CD4-positive, alpha-beta T cell (primary cell): Measurements from ENCODE around the gene DLL3. TPM values are rescaled to one million over a fixed set of nuclear protein-coding genes. Genes with fewer than 3 reads are reported as not detected.

Experiments
- ATAC-seq: fragments of 200-7000 bp; cut with Tn5 transposase; one replicate; pipeline ENCODE4 v1.10.0; 2022; ENCODE audit warnings: mild to moderate bottlenecking; ENCODE audit not compliant: poor library complexity
- CTCF ChIA-PET: fragments of 350-600 bp; sonication (Branson Sonifier 250); formaldehyde crosslinking; loops from one replicate; lab custom pipeline; 2021; ENCODE audit warnings: antibody characterized with exemption, inconsistent platforms; lab: Charles Lee
- POLR2A ChIA-PET: fragments of 350-600 bp; sonication (Branson Sonifier 250); formaldehyde crosslinking; loops from one replicate; lab custom pipeline; 2021; ENCODE audit warnings: antibody characterized with exemption, inconsistent platforms; lab: Charles Lee
- DNase-seq, 14 experiments: peaks; one replicate each; pipeline ENCODE4 v3.0.0-alpha.2; 2013 to 2020; ENCODE audit warnings: mixed read lengths in 2 of 14
- H3K27ac ChIP-seq, 2 donors: one replicate each; pipeline versions ENCODE4 v1.5.1 to v1.7.0; 2013; ENCODE audit warnings: low read length in 2 of 2, low read depth in 1 of 2, mild to moderate bottlenecking in 1 of 2
- H3K27me3 ChIP-seq, 2 experiments: 1 replicate in 1 of 2; 2 replicates in 1 of 2; pipeline versions ENCODE4 v1.6.1 to v1.7.0; 2013; ENCODE audit warnings: low read length in 2 of 2, control low read depth in 1 of 2, mild to moderate bottlenecking in 1 of 2, moderate library complexity in 1 of 2; ENCODE audit not compliant: insufficient read depth in 2 of 2, control insufficient read depth in 1 of 2
- H3K36me3 ChIP-seq: one replicate; pipeline ENCODE4 v1.6.1; 2013; ENCODE audit warnings: low read length, control low read depth; ENCODE audit not compliant: insufficient read depth
- H3K4me1 ChIP-seq: one replicate; pipeline ENCODE4 v1.6.1; 2013; ENCODE audit warnings: low read length, control low read depth; ENCODE audit not compliant: insufficient read depth
- H3K4me3 ChIP-seq: one replicate; pipeline ENCODE4 v1.5.1; 2013; ENCODE audit warnings: mild to moderate bottlenecking, low read length, moderate library complexity
- H3K9me3 ChIP-seq, 2 experiments: 1 replicate in 1 of 2; 2 replicates in 1 of 2; pipeline versions ENCODE4 v1.6.1 to v1.7.0; 2013; ENCODE audit warnings: low read length in 2 of 2, mild to moderate bottlenecking in 2 of 2, control low read depth in 1 of 2, moderate library complexity in 1 of 2; ENCODE audit not compliant: control insufficient read depth in 1 of 2, insufficient read depth in 1 of 2
- H3K27ac Mint-ChIP-seq: one replicate; pipeline ENCODE4 v1.8.0; 2020; ENCODE audit warnings: mixed read lengths
- H3K27me3 Mint-ChIP-seq: one replicate; pipeline ENCODE4 v1.8.0; 2021; ENCODE audit warnings: mixed read lengths
- H3K36me3 Mint-ChIP-seq: one replicate; pipeline ENCODE4 v1.8.0; 2021; ENCODE audit warnings: low read depth, mixed read lengths
- H3K4me1 Mint-ChIP-seq: one replicate; pipeline ENCODE4 v1.8.0; 2021; ENCODE audit warnings: low read depth, mixed read lengths
- H3K4me3 Mint-ChIP-seq: one replicate; pipeline ENCODE4 v1.8.0; 2020; ENCODE audit warnings: mild to moderate bottlenecking, mixed read lengths
- H3K9me3 Mint-ChIP-seq: one replicate; pipeline ENCODE4 v1.8.0; 2020; ENCODE audit warnings: mixed read lengths
- intact Hi-C, 2 experiments: fragments of 100-400 bp; cut with DNase I in 1 of 2; cut with micrococcal nuclease in 1 of 2; formaldehyde crosslinking; loops; one replicate each; pipeline versions ENCODE4 v1.15.1 to v1.9.0; 2023 to 2025; cut with DNase I, micrococcal nuclease
- total RNA-seq, 174 experiments: library from RNA in 2 of 174; stranded (reverse) in 2 of 174; gene quantifications; one replicate each; pipeline ENCODE4 v1.2.3 and lab custom pipeline; 2021 to 2026
- TF ChIP-seq, protein P1 (sequence below): fragments of 200-600 bp; IDR thresholded peaks from one replicate; pipeline ENCODE4 v1.8.0; 2022; ENCODE audit warnings: antibody characterized with exemption, mild to moderate bottlenecking

The DLL3 gene
- total RNA-seq, 2 experiments from 2014 or later: not detected

DNA sequence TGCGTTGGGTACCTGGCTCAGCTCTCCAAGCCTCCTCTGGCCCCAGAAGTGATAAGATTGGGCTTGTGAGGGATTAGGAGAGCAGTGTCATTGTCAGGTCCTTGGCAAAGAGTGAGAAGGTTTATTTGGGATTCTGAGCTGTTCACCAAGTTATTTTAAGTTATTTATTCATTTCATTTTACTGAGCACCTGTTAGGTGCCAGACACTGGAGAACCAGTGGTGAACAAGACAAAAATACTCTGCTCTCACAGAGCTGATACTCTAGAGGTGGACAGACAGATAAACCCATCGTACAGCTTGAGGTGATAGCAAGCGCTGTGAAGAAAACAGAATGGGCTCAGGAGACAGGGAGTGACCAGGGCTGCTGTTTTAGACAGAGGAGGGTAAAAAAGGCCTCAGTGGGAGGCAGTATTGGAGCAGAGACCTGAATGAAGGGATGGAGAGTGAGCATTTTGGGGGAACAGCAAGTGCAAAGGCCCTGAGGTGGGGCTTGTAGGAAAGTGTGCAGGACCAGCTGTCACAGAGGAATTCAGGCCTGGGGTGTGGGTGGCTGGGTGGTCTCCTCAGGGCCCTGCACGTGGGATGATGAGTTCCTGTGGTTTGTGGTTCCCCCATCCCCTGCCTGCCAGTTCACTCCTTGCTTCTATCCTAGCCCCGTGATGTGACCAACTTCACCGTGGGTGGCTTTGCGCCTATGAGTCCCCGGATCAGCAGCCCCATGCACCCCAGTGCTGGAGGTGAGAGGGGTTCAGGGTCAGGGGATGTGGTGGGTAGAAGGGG, 26.8 kb upstream of the DLL3 start:
- TF ChIP-seq, protein P1, sequence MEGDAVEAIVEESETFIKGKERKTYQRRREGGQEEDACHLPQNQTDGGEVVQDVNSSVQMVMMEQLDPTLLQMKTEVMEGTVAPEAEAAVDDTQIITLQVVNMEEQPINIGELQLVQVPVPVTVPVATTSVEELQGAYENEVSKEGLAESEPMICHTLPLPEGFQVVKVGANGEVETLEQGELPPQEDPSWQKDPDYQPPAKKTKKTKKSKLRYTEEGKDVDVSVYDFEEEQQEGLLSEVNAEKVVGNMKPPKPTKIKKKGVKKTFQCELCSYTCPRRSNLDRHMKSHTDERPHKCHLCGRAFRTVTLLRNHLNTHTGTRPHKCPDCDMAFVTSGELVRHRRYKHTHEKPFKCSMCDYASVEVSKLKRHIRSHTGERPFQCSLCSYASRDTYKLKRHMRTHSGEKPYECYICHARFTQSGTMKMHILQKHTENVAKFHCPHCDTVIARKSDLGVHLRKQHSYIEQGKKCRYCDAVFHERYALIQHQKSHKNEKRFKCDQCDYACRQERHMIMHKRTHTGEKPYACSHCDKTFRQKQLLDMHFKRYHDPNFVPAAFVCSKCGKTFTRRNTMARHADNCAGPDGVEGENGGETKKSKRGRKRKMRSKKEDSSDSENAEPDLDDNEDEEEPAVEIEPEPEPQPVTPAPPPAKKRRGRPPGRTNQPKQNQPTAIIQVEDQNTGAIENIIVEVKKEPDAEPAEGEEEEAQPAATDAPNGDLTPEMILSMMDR: no peak
- H3K27ac ChIP-seq: no peak overlapping the region
- POLR2A ChIA-PET: interaction anchor here (1.3 kb wide), 1 partner anchor 36 kb away, joined by 3 read pairs; the partner anchor contains the start of gene RPS16
- Mint-ChIP-seq H3K36me3 (peaks cover 90% of the 10 kb centered on the region), H3K9me3 (no peaks in the 10 kb centered on the region), H3K27ac (peak overlapping the region; percentile 47), H3K4me1 (no peaks in the 10 kb centered on the region), H3K4me3 (no peak overlapping the region), H3K27me3 (no peaks in the 10 kb centered on the region)
- CTCF ChIA-PET: no interaction called here
- H3K9me3 ChIP-seq: no peaks in the 10 kb centered on the region
- ATAC-seq (no peak), DNase-seq (no peak)
- H3K27me3 ChIP-seq: no peaks in the 10 kb centered on the region
- H3K36me3 ChIP-seq: peaks cover 94% of the 10 kb centered on the region
- intact Hi-C loops: no loop called here
- H3K4me1 ChIP-seq: no peaks in the 10 kb centered on the region
- H3K4me3 ChIP-seq: no peak overlapping the region

DNA sequence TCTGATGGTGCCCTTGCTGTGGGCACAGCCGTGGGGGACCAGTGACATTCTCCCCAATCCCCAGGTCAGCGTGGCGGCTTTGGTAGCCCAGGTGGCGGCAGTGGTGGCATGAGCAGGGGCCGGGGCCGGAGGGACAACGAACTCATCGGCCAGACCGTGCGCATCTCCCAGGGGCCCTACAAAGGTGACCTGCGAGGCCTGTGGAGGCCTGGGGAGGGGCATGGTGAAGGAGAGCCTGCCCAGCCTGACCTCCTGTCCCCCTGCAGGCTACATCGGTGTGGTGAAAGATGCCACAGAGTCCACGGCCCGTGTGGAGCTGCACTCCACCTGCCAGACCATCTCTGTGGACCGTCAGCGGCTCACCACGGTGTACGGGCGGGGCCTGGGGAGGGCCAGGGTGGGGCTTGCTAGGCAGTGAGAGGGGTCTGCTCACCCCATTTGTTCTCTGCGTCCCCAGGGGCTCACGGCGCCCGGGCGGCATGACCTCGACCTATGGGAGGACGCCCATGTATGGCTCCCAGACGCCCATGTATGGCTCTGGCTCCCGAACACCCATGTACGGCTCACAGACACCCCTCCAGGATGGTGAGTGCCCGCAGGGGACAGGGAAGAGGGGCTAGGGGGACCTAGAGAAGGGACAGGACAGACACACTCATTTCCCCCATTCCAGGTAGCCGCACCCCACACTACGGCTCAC, 25.9 kb upstream of the DLL3 start:
- Histone ChIP-seq H3K36me3 (peaks cover 85% of the 10 kb centered on the region), H3K9me3 (no peaks in the 10 kb centered on the region), H3K4me3 (no peak overlapping the region), H3K27ac (no peak overlapping the region), H3K4me1 (no peaks in the 10 kb centered on the region), H3K27me3 (no peaks in the 10 kb centered on the region)
- Mint-ChIP-seq H3K36me3 (peaks cover 89% of the 10 kb centered on the region), H3K27ac (no peak overlapping the region), H3K4me3 (no peak overlapping the region), H3K4me1 (no peaks in the 10 kb centered on the region), H3K27me3 (no peaks in the 10 kb centered on the region), H3K9me3 (no peaks in the 10 kb centered on the region)
- POLR2A ChIA-PET: no interaction called here
- CTCF ChIA-PET: no interaction called here
- no peak for ATAC-seq
- peak in 1 of 14 experiments; percentile 31 for DNase-seq
- intact Hi-C loops: no loop called here
- TF ChIP-seq, protein P1: no peak

DNA sequence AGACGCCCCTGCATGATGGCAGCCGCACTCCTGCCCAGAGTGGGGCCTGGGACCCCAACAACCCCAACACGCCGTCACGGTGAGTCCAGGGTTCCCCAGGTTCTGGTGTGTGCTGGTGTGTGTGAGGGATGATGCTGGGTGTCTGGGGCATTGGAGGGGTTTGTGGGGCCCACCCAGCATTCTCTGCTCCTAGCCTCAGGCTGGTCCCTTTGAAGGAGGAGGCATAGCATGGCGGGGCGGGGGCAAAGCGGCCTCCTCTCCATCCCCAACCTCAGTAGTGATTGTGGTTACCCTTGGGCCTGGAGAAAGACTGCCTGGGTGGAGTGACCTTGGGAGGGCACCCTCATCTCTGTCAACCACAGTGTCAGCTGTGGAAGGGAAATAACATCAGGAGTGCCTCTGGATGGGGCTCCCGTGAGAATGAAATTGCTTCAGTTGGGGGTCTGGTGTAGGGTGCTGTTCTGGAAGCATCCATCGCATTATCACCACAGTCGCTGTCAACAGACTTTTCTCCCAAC, 25.2 kb upstream of the DLL3 start:
- Mint-ChIP-seq H3K4me3 (no peak overlapping the region), H3K9me3 (no peaks in the 10 kb centered on the region), H3K4me1 (no peaks in the 10 kb centered on the region), H3K27me3 (no peaks in the 10 kb centered on the region), H3K36me3 (peaks cover 82% of the 10 kb centered on the region), H3K27ac (peak overlapping the region; percentile 36)
- H3K4me1 ChIP-seq: no peaks in the 10 kb centered on the region
- no peaks in the 10 kb centered on the region for H3K27me3 ChIP-seq
- intact Hi-C loops: no loop called here
- POLR2A ChIA-PET: interaction anchor here (1.3 kb wide), 1 partner anchor 29 kb away, joined by 6 read pairs; the partner anchor contains the start of gene SUPT5H
- DNase-seq (no peak), ATAC-seq (no peak)
- CTCF ChIA-PET: interaction anchor here (0.8 to 2.9 kb wide), 10 partner anchors 16 to 82 kb away, joined by 3 to 17 read pairs (median 4); partner anchors contain the start of genes EID2B, MED29, PAF1 and PLEKHG2
- H3K9me3 ChIP-seq: no peaks in the 10 kb centered on the region
- H3K27ac ChIP-seq: no peak overlapping the region
- H3K4me3 ChIP-seq: no peak overlapping the region
- TF ChIP-seq, protein P1: no peak
- H3K36me3 ChIP-seq: peaks cover 79% of the 10 kb centered on the region
